Measurements from ENCODE around the gene DPYSL4. TPM values are rescaled to one million over a fixed set of nuclear protein-coding genes. Genes with fewer than 3 reads are reported as not detected.

The DPYSL4 gene
- polyA plus RNA-seq, 3 donors: 0.08 TPM; not detected in 2

- peak overlapping the region in 3 of 7 donors; percentile 32 to 77 (median 50) for H3K27ac Mint-ChIP-seq
- no peak for DNase-seq
Observed at GRCh38 chr10:132225073-132225848, 38.5 kb downstream of the DPYSL4 start.

More at GRCh38 chr10:132225073-132225848, 38.5 kb downstream of the DPYSL4 start:
- Histone ChIP-seq H3K36me3 (replicated peaks in 1 of 2; ENCODE audit: control insufficient read depth in 1 of 2, insufficient read depth in 2 of 2, low read length in 2 of 2) (peaks cover 6 to 10% of the 10 kb centered on the region in 2 donors), H3K27ac (ENCODE audit: low read depth in 1 of 2, low read length in 2 of 2) (peak overlapping the region; percentile 54 to 76), H3K27me3 (ENCODE audit: control insufficient read depth in 2 of 2, insufficient read depth in 2 of 2, low read length in 2 of 2) (no peaks in the 10 kb centered on the region), H4K20me1 (ENCODE audit: insufficient read depth, low read length) (no peaks in the 10 kb centered on the region), H3K9me3 (replicated peaks in 1 of 2; ENCODE audit: control insufficient read depth in 1 of 2, insufficient read depth in 1 of 2, low read length in 2 of 2) (no peaks in the 10 kb centered on the region), H3K4me2 (replicated peaks; ENCODE audit: extremely low read depth, low read length, poor library complexity, severe bottlenecking) (peak overlapping the region; percentile 75), H3K4me1 (ENCODE audit: control insufficient read depth in 1 of 2, insufficient read depth in 2 of 2, low read length in 2 of 2) (peaks cover 51 to 62% of the 10 kb centered on the region in 2 donors), H3K79me2 (ENCODE audit: insufficient read depth, low read length) (no peaks in the 10 kb centered on the region), H3K9ac (ENCODE audit: insufficient read depth, low read length, poor library complexity, severe bottlenecking) (peak overlapping the region; percentile 28), H2AFZ (ENCODE audit: insufficient read depth, low read depth, low read length, poor library complexity, severe bottlenecking) (no peak overlapping the region), H3K4me3 (replicated peaks in 1 of 3; ENCODE audit: low read depth in 2 of 3, low read length in 3 of 3) (peak overlapping the region in 1 of 3 experiments; percentile 59)
- Mint-ChIP-seq H3K36me3 (peaks cover 20 to 45% of the 10 kb centered on the region in 2 donors), H3K4me1 (peaks cover 55% of the 10 kb centered on the region), H3K4me3 (peak overlapping the region in 1 of 2 donors; percentile 21), H3K27me3 (ENCODE audit: low read depth in 3 of 3) (peaks cover 2 to 6% (median 5%) of the 10 kb centered on the region in 3 donors), H3K9me3 (peaks cover 0 to 2% (median 0%) of the 10 kb centered on the region in 7 donors)
- intact Hi-C loops (cut with micrococcal nuclease): loop anchor here (5.0 to 10.0 kb wide), 3 partner anchors 80 to 410 kb away; partner anchors contain the start of gene STK32C (in 1 of the 2)
- TF ChIP-seq CTCF (IDR thresholded peaks at IDR 0.05): no peak
- 94% methylated on average over 15 of the region's 25 CpGs for WGBS (ENCODE audit: insufficient coverage)
